ENCODE data around the gene THAP3.

Gene THAP3

GRCh38 chr1:6612641-6613360 is 11.9 kb upstream of the THAP3 start:
- DNase-seq (ENCODE audit: low read depth, low spot score) = peak; percentile 65

GRCh38 chr1:6613361-6614018 is 11.2 kb upstream of the THAP3 start, which contains the start of gene PHF13:
PHF13 (plus strand) TSS chr1:6613731; CDS start chr1:6614067, 336 bp downstream.
- peak; percentile 99 for DNase-seq (ENCODE audit: low read depth, low spot score)

GRCh38 chr1:6614019-6614928 is 10.4 kb upstream of the THAP3 start:
- no peak for DNase-seq (ENCODE audit: low read depth, low spot score)

GRCh38 chr1:6614929-6615785 is 9.5 kb upstream of the THAP3 start:
- no peak for DNase-seq (ENCODE audit: low read depth, low spot score)

- DNase-seq (ENCODE audit: low read depth, low spot score) = no peak
These were observed 5.6 kb upstream of the THAP3 start for GRCh38 chr1:6619045-6619444.

- DNase-seq (ENCODE audit: low read depth, low spot score) = no peak
These were observed 3.0 kb upstream of the THAP3 start for GRCh38 chr1:6621429-6622391.

- no peak for DNase-seq (ENCODE audit: low read depth, low spot score)
These were observed 2.1 kb upstream of the THAP3 start for GRCh38 chr1:6622396-6623152.

GRCh38 chr1:6623269-6623965 is 1.3 kb upstream of the THAP3 start:
- DNase-seq (ENCODE audit: low read depth, low spot score) = no peak

- no peak for DNase-seq (ENCODE audit: low read depth, low spot score)
These were observed 999 bp downstream of the THAP3 start for GRCh38 chr1:6625584-6626149.

- no peak for DNase-seq (ENCODE audit: low read depth, low spot score)
These were observed 2.4 kb downstream of the THAP3 start for GRCh38 chr1:6627031-6627430.

- no peak for DNase-seq (ENCODE audit: low read depth, low spot score)
These were observed 3.3 kb downstream of the THAP3 start for GRCh38 chr1:6627841-6628545.

- DNase-seq (ENCODE audit: low read depth, low spot score) = no peak
These were observed 4.4 kb downstream of the THAP3 start for GRCh38 chr1:6628971-6629479.

- no peak for DNase-seq (ENCODE audit: low read depth, low spot score)
These were observed 5.4 kb downstream of the THAP3 start for GRCh38 chr1:6630027-6630426.

- DNase-seq (ENCODE audit: low read depth, low spot score) = no peak
These were observed 6.4 kb downstream of the THAP3 start for GRCh38 chr1:6631058-6631457.

- no peak for DNase-seq (ENCODE audit: low read depth, low spot score)
These were observed 8.2 kb downstream of the THAP3 start for GRCh38 chr1:6632588-6633514.

GRCh38 chr1:6634371-6635052 is 9.8 kb downstream of the THAP3 start:
- DNase-seq (ENCODE audit: low read depth, low spot score) = peak; percentile 61

All from ELF-1 (cell line).